GM19351 (cell line): Measurements from ENCODE around the gene CATSPER3.
"Not testable (repeated sequence)": the region's sequence is repeated elsewhere in the genome, so short reads cannot be mapped to it uniquely, and the experiment has no call there.

Experiments used
- ATAC-seq: cut with Tn5 transposase; IDR thresholded peaks from one replicate; pipeline ENCODE4 v1.9.1; 2021; ENCODE audit warnings: mild to moderate bottlenecking, moderate library complexity; ENCODE audit not compliant: unreplicated experiment

CATSPER3 gene

GRCh38 chr5:134969166-134969565, 1.5 kb downstream of the CATSPER3 start:
- no peak for ATAC-seq

DNA sequence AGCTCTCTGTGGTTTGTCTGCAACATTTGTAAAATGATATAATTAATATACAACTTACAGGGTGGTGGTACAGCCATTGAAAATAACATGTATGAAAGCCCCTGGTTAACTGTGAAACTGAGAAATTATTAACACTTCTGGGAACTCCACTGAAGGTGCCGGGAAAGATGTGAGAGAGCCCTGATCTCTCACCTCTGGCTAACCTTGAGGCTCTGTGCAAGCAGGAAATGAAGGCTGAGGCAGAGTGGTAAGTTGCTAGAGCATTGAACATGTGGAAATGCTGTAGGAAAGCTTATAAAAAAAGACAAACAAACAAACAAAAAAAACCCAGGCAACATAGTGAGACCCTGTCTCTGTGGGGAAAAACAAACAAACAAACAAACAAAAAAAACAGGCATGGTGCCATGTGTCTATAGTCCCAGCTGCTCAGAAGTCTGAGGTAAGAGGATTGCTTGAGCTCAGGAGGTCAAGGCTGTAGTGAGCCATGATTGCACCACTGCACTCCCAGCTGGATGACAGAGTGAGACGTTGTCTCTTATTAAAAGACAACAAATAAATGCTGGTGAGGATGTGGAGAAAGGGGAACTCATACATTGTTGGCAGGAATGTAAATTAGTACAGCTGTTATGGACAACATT, 7.5 kb downstream of the CATSPER3 start:
- no peak for ATAC-seq

DNA sequence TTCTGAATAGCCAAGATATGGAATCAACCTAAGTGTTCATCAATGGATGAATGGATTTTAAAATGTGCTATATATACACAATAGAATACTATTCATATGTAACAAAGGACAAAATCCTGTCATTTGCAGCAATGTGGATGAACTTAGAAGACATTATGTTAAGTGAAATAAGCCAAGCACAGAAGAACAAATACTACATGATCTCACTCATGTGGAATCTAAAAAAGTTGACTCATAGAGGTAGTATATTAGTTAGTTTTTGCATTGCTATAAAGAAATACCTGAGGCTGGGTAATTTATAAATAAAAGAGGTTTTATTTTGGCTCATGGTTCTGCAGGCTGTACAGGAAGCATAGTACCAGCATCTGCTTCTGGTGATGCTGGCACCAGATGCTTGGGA, 8.1 kb downstream of the CATSPER3 start:
- ATAC-seq: no peak

DNA sequence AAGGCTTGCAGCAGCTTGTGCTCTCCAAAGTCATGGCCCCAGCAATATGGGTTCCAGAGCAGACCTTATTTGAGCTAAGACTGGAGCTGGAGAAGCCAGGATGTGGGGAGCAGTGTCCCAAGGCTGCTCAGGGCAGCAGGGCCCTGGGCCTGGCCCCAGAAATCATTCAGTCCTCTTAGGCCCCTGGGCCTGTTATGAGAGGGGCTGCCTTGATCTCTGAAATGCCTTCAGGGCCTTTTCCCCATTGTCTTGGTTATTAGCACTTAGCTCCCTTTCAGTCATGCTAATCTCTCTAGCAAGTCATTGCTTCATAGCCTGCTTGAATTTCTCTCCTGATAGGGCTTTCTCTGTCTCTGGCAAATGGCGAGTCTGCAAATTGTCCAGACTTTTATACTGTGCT, 9.1 kb downstream of the CATSPER3 start:
- ATAC-seq: no peak

- no peak for ATAC-seq
Measured at GRCh38 chr5:134979416-134979815, 11.7 kb downstream of the CATSPER3 start.

- ATAC-seq: no peak
Measured at GRCh38 chr5:134982230-134982629, 14.5 kb downstream of the CATSPER3 start.

DNA sequence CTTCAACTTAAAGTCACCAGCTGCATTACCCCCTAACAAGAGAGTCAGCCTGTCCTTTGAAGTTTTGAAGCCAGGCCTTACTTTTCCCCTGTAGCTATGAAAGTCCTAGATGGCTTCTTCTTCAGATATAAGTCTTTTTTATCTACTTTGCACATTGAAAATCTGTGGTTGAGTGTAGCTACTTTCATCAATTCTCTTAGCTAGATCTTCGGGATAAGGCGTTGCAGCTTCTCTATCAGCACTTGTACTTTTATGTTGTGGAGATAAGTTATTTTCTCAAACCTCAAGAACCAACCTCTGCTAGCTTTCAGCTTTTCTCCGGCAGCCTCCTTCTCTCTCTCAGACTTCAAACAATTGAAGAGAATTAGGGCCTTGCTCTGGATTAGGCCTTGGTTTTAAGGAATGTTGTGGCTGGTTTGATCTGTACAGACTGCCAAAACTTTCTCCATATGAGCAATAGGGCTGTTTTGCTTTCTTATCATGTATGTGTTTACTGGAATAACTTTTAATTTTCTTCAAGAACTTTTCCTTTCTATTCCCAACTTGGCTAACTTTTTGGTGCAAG, 21.6 kb downstream of the CATSPER3 start:
- ATAC-seq: no peak

DNA sequence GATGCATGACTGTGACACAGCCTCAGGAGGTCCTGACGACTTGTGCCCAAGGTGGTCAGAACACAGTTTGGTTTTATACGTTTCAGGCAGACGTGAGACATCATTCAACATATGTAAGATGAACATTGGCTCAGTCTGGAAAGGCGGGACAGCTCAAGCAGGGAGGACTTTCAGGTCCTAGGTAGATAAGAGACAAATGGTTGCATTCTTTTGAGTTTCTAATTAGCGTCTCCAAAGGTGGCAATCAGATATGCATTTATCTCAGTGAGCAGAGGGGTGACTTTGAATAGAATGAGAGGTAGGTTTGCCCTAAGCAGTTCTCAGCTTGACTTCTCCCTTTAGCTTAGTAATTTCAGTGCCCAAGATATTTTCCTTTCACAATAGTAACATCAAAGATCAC, 22.5 kb downstream of the CATSPER3 start:
- ATAC-seq: not testable (repeated sequence)

DNA sequence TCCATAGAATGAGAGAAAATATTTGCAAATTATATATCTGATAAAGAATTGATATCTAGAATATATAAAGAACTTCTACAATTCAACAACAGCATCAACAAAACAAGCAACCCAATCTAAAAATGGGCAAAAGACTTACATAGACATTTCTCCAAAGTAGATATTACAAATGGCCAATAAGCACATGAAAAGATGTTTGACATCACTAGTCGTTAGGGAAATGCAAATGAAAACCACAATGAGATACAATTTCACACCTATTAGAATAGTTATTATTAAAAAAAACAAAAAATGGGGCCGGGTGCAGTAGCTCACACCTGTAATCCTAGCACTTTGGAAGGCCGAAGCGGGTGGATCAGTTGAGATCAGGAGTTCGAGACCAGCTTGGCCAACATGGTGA, 24.4 kb downstream of the CATSPER3 start:
- no peak for ATAC-seq

- ATAC-seq: no peak
Measured at GRCh38 chr5:134993161-134993560, 25.5 kb downstream of the CATSPER3 start.

DNA sequence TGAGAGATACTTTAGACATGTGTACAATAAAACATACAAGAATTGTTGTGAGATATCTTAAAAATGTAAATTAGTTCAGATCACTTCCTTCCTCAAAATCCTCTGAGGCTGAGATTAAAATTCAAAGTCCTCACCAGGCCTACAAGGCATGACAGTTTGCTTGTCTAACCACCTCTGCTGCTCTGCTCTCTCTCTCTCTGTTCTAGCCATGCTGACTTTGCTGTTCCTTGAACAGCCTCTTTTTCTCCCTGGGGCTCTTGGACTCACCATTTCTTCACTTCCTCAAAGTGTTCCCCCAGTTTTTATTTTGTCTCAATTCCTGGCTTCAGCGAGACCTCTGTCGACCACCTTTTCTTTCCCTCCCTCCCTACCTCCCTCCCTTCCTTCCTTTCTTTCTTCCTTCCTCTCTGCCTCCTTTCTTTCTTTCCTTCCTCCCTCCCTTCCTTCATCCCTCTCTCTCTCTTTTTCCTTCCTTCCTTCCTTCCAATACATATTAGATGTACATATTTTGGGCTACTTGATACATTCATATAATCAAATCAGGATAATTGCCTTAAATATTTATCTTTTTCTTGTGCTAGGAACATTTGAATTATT, 27.0 kb downstream of the CATSPER3 start:
- no peak for ATAC-seq

DNA sequence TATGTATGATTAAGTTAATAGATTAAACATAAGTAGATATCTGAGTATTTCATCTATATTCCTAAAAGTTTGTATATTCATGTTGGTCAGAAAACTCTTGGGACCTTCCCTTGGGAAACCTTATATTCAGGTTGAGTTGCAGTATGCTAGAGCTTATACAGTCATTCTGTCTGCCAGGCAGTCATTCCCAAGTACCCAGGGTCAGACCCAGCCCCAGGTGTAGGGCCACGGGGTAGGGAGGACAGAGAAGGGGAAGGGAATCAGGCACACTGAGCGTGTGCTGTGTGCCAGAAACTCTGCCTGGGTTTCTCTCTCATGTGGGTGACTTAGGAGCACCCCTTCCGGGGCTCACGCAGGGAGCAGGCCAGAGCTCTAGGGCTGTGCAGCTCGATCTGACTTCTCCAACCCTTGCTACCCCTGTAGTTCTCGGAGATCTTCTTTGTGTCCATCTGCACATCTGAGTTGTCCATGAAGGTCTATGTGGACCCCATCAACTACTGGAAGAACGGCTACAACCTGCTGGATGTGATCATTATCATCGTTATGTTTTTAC, 28.2 kb downstream of the CATSPER3 start:
- ATAC-seq: no peak

GRCh38 chr5:134997015-134997414, 29.3 kb downstream of the CATSPER3 start:
- ATAC-seq: no peak

- not testable (repeated sequence) for ATAC-seq
Measured at GRCh38 chr5:134998068-134998467, 30.4 kb downstream of the CATSPER3 start.

GRCh38 chr5:135004376-135004775, 36.7 kb downstream of the CATSPER3 start:
- no peak for ATAC-seq

GRCh38 chr5:135005076-135005475, 37.4 kb downstream of the CATSPER3 start:
- no peak for ATAC-seq

- no peak for ATAC-seq
Measured at GRCh38 chr5:135007305-135007704, 39.6 kb downstream of the CATSPER3 start.

- ATAC-seq: no peak
Measured at GRCh38 chr5:135007749-135008363, 40.1 kb downstream of the CATSPER3 start.

- no peak for ATAC-seq
Measured at GRCh38 chr5:135008556-135008955, 40.8 kb downstream of the CATSPER3 start.

GRCh38 chr5:135008981-135009735, 41.5 kb downstream of the CATSPER3 start:
- ATAC-seq: no peak
